CD4-positive, alpha-beta T cell treated with Interleukin-6 at 100 ng/mL for 8 hours (primary cell): ENCODE measurements around the gene PNO1.
A peak's percentile ranks its signal among the peaks of the same experiment; 100 is the strongest.

ENCODE experiments used
- DNase-seq: peaks from one replicate; pipeline ENCODE4 v3.0.0-alpha.2; 2020; ENCODE audit warnings: mixed read lengths, low spot score

Gene PNO1

DNA sequence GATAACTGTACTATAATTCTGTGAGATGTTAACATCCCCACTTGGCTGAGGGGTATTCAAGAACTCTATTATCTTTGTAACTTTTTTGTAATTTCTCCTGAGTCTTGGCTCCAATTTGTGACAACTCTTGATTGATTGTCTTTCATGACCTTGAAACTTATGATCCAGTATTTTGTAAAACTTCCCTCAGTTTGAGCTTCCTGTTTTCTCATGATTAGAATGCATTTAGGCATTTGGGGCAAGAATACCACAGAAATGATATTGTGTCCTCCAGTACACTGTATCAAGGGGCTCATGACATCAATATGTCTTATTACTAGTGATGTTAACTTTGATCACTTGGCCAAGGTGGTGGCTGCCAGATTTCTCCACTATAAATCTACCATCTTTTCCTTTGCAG lies 37.4 kb downstream of the PNO1 start:
- DNase-seq, result no peak

DNA sequence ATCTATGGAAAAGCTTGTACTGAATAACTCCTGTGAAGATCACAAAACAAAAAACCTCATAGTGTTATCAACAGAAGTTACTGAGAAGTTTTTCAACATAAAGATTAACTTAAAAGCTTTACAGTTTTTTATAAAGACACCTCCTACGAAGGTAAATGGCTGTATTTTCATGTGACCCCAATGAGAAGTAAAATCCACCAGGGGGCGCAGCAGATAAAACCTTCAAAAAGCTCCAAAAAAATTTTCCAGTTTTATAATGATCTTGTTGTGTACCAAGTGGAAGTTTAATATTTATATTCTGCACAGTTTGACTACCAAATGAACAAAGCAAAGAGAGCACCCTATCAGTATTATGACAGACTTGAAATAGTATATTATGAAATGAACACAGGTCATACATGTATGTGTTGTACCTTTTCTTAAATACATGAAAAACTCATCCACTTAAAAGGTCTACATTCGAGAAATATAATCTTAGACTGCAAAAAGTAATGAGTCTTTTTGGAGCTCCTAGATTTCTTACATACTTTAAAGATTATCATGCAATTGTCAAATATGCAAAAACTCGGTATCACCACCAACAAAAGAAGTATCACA lies 38.5 kb downstream of the PNO1 start:
- peak; percentile 62 for DNase-seq

DNA sequence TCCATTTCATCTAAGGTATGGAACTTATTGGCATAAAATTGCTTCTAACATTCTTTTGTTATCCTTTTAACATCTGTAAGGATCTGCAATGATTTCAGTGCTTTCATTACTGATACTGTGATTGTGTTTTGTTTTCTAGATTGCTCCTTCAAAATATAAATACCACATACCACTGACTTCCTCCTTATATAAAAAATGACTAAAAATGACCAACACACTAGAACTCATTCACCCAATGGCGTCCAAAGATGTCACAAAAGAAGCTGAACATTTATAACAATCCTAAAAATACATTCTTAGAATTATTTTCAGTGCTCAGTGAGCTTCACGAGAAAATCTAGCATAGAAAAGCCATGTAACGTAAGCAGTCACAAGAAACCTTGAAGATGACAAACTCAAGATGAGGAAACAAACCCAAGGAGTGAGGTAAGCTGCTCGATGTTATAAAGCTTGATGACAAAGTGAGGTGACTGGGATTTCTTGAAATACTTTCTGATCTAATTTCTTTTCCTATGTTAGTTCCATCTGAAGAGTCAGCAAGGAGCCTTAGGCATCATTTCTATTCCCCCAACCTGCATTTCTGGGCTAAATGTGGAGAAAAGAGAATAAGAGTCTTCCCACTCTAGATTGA lies 42.6 kb downstream of the PNO1 start:
- DNase-seq, result no peak

DNA sequence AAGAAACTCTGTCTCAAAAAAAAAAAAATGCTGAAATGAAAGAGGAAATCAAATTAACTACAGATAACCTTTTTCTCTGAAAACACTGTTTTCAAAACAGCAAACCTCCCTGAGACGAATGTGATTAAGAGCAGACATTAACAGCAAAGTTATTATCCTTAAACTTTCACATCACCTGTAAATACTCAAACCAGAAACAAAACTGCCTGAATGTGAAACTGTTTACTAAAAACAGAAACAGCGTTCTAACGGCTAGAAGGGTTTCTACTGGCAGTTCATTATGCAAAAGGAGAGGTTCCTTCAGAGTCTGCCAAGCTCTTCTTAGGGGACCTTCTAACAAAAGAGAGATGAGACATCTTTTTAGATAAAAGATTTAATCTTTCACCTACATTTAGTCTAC lies 45.9 kb downstream of the PNO1 start:
- DNase-seq, result no peak

DNA sequence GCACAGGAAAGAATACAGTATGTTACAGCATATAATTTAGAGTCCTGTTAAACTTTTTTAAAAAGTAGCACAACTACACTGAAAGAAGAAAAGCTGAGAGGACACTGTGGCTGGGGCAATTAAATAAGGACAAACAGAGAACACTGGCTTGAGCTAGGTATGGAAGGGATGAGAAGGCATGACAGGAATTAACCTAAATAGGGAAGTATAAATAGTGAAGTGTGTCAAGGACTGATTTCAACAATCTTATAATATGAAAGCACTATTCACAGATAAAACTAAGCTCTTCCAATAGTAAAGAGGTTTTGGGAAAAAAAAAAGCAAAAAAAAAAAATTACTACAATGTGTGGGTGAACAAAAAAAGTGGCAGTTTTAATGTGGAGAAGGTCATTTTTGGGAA lies 49.1 kb downstream of the PNO1 start:
- DNase-seq, result no peak

- no peak for DNase-seq
Observed at GRCh38 chr2:68214381-68214780, 56.7 kb downstream of the PNO1 start.

DNA sequence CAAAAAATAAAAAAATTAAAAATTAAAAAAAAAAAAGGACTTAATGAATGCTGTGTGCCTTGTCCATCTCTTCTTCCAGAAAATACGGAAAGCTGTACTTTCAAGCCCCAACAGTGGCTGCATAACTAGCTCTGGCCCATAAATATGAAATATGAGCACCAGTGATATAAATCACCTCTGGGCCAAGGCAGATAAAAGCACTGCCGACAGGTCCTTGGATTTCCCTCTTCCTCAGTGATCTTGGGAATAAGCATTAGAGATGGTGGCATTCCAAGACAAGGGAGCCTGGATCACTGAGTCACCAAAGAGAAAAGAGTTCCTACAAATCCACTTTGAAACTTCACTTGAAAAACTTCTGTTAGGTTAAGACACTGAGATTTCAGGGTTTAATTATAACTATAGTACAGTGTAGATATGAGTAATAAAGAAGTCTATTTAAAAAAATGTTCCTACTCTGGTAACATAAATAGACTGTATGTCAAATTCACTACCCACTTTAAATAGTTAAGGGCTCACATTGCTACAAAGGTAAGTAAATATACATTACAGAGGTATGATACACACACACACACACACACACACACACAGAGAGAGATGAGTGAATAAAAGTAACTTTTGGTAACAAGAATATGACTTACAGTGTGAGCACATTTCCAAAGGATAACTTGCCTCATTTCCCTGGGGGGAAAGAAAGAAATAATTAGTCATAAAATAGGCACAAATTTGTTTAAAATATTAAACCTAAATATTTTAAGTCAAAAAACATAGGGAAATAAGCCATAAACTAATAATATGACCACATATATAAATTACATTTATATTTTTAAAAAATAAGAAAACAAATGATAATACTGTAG lies 59.0 kb downstream of the PNO1 start:
- no peak for DNase-seq

GRCh38 chr2:68217729-68218128 lies 60.0 kb downstream of the PNO1 start:
- DNase-seq, result no peak

DNA sequence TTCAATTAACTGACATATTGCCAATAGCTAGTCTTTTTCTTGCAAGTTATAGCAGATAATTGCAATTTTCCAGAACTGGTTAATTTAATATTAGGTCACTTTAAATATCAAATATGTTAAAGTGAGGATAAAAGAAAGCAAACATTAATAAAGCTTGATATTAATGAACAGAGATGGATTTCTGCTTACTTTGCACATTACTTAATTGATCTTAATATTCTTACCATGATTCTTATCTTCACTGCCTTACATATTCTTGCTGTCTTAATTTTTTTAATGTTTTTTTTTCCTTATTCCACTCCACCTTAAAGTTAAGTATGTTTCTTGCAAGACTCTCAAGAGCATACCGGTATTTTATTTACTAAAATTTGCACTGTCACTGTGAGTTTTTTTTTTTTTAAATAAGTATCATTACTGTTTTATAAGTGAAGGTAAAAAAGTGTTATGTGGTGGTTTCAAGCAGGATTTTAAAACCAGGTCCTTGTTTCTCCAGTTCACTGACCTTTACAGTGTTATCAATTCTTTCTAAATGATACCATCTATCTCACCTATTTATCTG lies 60.7 kb downstream of the PNO1 start:
- DNase-seq, result no peak

GRCh38 chr2:68222287-68222686 lies 64.6 kb downstream of the PNO1 start:
- DNase-seq, result no peak

DNA sequence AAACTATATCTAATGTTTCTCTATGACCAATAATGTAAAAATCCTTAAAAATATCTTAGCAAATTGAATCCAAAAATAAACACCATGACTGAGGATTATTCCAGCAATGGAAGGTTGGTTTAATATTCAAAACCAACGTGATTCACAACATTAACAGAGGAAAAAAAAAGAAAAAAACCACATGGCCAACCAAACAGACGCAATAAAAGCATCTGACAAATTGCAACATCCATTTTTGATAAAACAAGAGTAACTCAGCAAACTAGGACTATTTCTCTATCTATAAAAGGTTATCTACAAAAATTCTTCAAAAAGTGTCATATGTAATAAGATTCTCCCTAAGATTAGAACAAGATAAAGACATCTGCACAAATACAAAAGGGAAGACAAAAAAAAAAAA lies 65.7 kb downstream of the PNO1 start:
- DNase-seq, result no peak

DNA sequence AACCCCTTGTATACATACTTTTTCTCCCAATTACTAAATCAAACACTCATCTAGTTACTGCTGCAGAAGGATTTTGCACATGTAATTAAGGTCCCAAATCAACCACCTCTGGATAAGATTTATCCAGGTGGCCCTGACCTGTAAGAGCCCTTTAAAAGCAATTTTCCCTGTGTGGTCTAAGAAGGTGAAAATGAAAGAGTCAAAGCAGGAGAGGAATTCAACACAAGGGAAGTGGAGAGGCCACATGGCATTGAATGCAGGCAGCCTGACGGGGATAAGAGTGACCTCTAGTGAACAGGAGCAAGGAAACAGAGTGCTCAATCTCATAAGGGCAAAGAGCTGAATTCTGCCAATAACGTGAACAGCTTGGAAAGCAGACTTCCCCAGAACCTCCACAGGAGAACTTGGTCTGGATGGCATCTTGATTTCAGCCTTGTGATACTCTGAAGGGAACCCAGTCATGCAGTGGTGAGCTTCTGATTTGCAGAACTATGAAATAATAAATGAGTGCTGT lies 67.5 kb downstream of the PNO1 start:
- DNase-seq, result peak; percentile 32
